Urinary bladder (tissue), 4 donors: ENCODE measurements around the gene SIRPA. TPM values are rescaled to one million over a fixed set of nuclear protein-coding genes. Genes with fewer than 3 reads are reported as not detected.

Experiments
- DNase-seq: peaks from one replicate; pipeline ENCODE4 v3.0.0-alpha.2; 2015; ENCODE audit errors: extremely low spot score
- H3K27ac ChIP-seq: one replicate; pipeline ENCODE4 v1.5.1; 2013; ENCODE audit warnings: low read depth, mild to moderate bottlenecking, moderate library complexity
- H3K36me3 ChIP-seq: one replicate; pipeline ENCODE4 v1.6.1; 2013; ENCODE audit warnings: mild to moderate bottlenecking, moderate library complexity; ENCODE audit not compliant: insufficient read depth
- H3K4me1 ChIP-seq: one replicate; pipeline ENCODE4 v1.6.1; 2013; ENCODE audit warnings: mild to moderate bottlenecking, moderate library complexity; ENCODE audit not compliant: insufficient read depth
- H3K4me3 ChIP-seq: one replicate; pipeline ENCODE4 v1.5.1; 2013; ENCODE audit warnings: low read depth, low read length
- WGBS: extraction: QIAGEN DNeasy Blood & Tissue Kit; methylation state at CpG from one replicate; pipeline ENCODE4 v1.1.7; 2013; 5-methylcytosine and 5-hydroxymethylcytosine counted together
- polyA plus RNA-seq: library from polyadenylated mRNA; stranded (reverse); fragments of 200-250 nt; gene quantifications from one replicate; pipeline ENCODE4 v1.2.3, GENCODE V29; 2013
- total RNA-seq: library from RNA; depleted of rRNA; stranded (reverse); fragments of >200 nt; gene quantifications from one replicate; pipeline ENCODE4 v1.2.3, GENCODE V29; 2014
- donor health status: healthy with polysubstance abuse.
- donor health status: healthy.

SIRPA gene
- total RNA-seq = 11.2 TPM
- 27.8 TPM for polyA plus RNA-seq

DNA sequence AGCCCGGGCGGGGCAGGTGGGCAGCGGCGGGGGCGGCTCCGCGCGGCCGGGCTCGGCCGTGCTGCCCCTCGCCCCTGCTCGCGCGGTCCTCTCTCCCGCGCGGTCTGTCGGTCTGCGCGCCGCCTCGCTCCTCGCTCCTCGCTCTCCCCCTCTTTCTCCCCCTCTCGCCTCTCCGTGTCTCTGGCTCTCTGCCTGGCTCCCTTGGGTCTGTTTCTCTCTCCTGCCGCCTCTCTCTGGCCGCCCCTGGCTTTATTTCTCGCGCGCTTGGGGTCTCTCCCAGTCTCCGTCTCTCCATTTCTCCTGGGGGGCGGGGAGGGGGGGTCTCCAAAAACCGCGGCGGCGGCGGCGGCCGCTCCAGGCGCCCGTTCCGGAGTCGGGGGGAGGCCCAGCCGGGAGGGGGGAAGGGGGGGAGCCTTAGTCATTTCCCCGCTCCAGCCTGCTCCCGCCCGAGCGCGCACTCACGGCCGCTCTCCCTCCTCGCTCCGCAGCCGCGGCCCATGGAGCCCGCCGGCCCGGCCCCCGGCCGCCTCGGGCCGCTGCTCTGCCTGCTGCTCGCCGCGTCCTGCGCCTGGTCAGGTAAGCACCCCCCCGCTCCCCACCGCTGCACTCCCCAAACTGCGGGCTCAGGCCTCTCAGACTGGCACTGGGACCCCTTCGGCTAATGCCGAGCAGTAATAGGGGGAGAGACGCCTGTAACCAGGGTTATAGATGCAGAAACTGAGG, at the start of gene SIRPA:
TSS of gene SIRPA (plus strand) at position 457 of the 723 bp plus-strand sequence. CDS start at position 498, 41 bp downstream.
- no peaks in the 10 kb centered on the region for H3K4me1 ChIP-seq
- under 1% methylated on average over 73 of the region's 74 CpGs for WGBS

DNA sequence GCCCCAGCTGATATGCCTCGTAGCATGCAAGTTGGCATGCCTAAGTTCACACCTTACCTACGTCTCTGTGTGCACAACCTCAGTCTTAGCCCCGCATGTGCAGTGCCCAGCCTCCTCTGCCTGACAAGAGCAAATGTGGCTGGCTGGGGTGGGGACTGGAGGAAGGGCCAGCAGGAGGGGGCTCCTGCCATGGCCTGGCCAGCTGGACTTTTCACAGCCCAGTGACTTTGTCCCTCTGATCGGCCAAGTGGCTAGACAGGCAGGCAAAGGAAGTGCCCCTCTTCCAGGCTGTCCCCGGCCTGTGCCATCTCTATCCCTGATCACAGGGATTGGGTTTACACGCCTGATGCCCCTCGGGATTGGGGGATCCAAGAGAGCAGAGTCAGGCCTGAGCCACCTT, 49.5 kb upstream of the SIRPA start:
- H3K36me3 ChIP-seq = no peaks in the 10 kb centered on the region
- no peak overlapping the region for H3K4me3 ChIP-seq
- 70% methylated on average over 7 of the region's 7 CpGs for WGBS
- H3K27ac ChIP-seq = no peak overlapping the region
- DNase-seq = no peak
- H3K4me1 ChIP-seq = no peaks in the 10 kb centered on the region

More for the DNA sequence above, at the start of gene SIRPA:
- Histone ChIP-seq H3K4me3 (peak within 1 kb of the TSS; percentile 69), H3K36me3 (no peaks in the 10 kb centered on the region), H3K27ac (peak within 1 kb of the TSS; percentile 87)
- DNase-seq = no peak

DNA sequence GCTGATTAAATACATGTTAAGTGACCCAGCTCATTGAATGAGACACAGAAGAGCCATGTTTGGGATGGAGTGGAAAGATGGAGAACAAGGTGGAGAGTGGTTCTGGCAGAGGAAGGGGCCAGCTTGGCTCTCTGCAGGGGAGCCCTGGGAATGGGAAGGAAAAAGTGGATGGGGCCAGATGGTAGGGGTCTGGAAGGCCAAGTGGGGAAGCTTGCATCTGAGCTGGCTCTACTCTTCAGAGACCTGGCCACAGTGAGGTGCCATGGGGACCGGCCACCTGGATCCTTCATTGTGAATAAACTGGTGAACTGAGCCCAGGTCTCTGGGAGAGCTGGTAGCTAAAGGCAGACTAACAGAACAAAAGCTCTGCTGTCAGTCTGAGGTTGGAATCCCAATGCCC, 48.9 kb upstream of the SIRPA start:
- DNase-seq = no peak
- H3K27ac ChIP-seq = no peak overlapping the region
- no peak overlapping the region for H3K4me3 ChIP-seq
- no peaks in the 10 kb centered on the region for H3K36me3 ChIP-seq
- WGBS = 98% methylated on average over 1 of the region's 1 CpG
- no peaks in the 10 kb centered on the region for H3K4me1 ChIP-seq

DNA sequence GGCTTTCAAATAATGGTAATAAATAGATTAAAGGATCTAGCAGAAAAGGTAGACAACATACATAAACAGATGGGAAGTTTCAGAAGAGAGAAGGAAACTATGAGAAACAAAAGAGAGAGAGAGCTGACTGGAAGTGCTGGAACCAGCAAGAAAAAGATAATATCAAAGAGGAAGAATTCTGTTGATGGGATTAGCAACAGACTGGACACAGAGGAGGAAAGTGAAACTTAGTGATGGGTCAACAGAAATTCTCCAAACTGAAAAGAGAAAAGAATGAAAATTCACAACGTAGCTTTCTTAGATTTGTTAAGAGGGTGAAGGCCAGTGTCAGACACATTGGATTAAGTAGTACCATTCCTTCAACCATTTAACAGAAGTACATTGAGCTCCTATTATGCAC, 48.3 kb upstream of the SIRPA start:
- H3K4me1 ChIP-seq = no peaks in the 10 kb centered on the region
- no peaks in the 10 kb centered on the region for H3K36me3 ChIP-seq
- no peak for DNase-seq
- H3K27ac ChIP-seq = no peak overlapping the region
- WGBS = 0% methylated on average over 1 of the region's 1 CpG
- no peak overlapping the region for H3K4me3 ChIP-seq

DNA sequence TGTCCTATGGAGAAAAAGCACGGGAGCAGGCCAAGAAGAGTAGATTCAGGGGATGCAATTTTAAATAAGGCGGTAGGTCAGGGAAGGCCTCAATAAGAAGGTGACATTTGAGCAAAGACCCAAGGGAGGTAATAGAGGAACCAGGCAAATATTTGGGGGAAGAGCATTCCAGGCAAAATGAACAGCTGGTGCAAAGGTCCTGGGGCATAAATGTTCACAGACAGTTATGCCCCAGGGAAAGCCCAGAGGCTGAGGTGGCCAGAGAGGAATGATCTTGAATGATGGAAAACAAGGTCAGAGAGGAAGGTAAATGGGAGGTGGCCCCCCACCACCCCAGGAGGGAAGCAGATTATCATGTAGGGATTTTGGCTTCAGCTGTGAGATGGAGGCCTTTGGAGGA, 47.4 kb upstream of the SIRPA start:
- DNase-seq = no peak
- H3K4me3 ChIP-seq = no peak overlapping the region
- over 99% methylated on average over 2 of the region's 2 CpGs for WGBS
- H3K4me1 ChIP-seq = no peaks in the 10 kb centered on the region
- H3K36me3 ChIP-seq = no peaks in the 10 kb centered on the region
- H3K27ac ChIP-seq = no peak overlapping the region

DNA sequence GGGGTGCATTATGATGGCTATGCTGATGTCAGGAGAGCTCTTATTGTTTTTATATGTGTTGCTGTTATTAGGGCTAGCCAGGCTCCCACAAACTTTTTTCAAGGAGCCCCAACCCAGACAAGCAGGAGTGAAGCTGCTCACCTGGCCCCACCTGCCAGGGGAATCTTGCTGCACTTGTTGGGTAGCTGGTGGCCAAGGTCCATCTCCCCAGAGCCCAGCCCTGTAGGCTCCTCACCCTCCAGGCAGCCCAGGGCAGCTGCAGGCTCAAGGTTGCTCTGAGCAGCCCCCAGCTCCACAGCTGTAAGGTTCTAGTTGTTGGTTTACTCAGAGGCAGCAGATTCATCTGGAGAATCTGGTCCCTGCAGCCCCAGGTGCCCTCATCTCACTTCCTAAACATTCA, 46.8 kb upstream of the SIRPA start:
- Histone ChIP-seq H3K36me3 (no peaks in the 10 kb centered on the region), H3K4me1 (no peaks in the 10 kb centered on the region), H3K27ac (no peak overlapping the region), H3K4me3 (no peak overlapping the region)
- no peak for DNase-seq

DNA sequence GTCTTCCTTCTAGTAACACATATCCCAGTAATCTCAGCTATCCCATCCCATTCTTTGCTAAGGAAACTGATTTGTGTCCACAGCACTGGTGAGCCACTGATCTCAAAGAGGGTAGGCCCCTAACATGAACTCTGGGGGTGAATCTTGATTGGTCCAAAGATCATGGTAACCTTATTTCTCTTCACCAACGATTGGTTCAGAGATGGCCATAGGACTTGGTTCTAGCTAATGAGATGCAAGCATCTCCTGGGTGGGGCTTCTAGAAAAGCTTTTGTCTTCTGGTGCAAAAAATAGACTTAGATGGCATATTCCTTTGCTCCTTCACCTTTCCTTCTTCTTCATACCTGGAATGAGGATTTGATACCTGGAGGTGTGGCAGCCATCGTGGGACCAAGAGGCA, 43.8 kb upstream of the SIRPA start:
- no peaks in the 10 kb centered on the region for H3K4me1 ChIP-seq
- no peak for DNase-seq
- H3K4me3 ChIP-seq = no peak overlapping the region
- no peaks in the 10 kb centered on the region for H3K36me3 ChIP-seq
- 86% methylated on average over 2 of the region's 2 CpGs for WGBS
- H3K27ac ChIP-seq = no peak overlapping the region

DNA sequence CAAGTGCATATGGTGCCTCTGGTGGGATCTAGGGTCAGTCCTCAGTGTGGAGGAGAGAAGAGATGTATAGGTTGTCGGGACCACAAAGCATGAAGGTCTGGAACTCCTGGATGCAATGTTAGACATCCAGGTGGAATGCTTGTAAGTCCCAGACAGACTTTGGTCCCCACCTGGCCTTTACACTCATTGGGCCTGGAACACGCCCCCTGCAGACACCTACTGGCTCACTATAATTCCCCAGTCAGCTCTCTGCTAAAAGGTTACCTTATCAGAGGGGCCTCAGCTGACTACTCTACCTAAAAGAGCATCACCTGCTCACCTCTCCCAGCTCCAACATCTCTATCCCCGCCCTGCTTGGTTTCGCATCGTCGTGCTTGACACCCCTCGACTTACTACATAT, 41.7 kb upstream of the SIRPA start:
- no peaks in the 10 kb centered on the region for H3K36me3 ChIP-seq
- no peak overlapping the region for H3K4me3 ChIP-seq
- H3K4me1 ChIP-seq = no peaks in the 10 kb centered on the region
- no peak for DNase-seq
- H3K27ac ChIP-seq = no peak overlapping the region
- WGBS = 93% methylated on average over 7 of the region's 7 CpGs

DNA sequence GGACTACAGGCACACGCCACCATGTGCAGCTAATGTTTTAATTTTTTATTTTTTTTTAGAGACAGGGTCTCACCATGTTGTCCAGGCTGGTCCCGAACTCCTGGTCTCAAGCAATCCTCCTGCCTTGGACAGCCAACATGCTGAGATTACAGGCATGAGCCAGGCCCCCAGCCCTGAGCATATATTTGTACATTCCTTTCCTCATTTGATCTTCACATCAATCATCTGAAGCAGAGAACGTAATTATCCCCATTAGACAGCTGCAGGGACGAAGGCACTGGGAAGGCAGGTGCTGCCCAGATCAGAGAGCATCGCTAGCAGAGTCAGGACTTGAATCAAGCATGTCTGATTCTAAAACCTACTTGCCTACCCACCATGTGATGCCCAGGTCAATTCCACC, 41.0 kb upstream of the SIRPA start:
- no peaks in the 10 kb centered on the region for H3K36me3 ChIP-seq
- no peak overlapping the region for H3K27ac ChIP-seq
- WGBS = 91% methylated on average over 5 of the region's 5 CpGs
- DNase-seq = no peak
- H3K4me1 ChIP-seq = no peaks in the 10 kb centered on the region
- no peak overlapping the region for H3K4me3 ChIP-seq

DNA sequence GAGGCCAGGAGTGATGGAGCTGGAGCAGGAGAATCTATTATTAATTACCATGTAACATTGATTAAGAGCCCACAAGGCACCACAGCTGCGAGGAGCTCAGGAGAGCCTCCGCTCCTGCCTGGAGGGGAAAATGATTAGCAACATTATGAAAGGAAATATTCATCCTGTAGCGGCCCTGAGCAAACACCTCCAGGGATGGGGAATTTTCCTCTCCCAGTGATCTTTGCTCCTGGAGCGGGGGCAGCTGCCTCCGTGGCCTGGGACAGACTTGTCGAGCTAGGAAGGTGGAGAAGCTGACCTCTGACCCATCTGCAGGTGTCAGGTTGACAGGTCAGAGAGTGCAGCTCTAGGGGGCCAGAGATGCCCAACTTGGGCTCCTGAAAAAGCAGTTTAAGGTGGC, 40.1 kb upstream of the SIRPA start:
- Histone ChIP-seq H3K4me3 (no peak overlapping the region), H3K27ac (no peak overlapping the region), H3K4me1 (no peaks in the 10 kb centered on the region), H3K36me3 (no peaks in the 10 kb centered on the region)
- DNase-seq = no peak
- WGBS = 73% methylated on average over 6 of the region's 6 CpGs

DNA sequence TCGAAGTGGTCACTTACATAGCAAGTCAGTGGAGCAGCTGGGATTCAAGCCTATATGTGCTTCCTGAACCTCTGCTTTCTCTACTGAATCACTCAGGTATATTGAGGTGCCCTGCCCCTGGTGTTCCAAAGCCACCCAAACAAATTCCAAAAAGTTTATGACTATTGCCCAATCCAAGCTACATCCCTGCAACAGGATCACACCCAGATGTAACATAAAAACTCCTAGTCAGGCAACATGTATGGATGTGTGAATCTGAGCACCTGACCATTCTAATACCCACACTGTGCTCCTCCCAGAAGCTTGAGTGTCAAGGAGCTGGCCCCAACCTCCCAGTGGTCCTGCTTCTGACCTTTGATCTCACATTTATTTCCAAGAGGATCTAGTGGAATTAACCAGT, 39.5 kb upstream of the SIRPA start:
- WGBS = 71% methylated on average over 1 of the region's 1 CpG
- Histone ChIP-seq H3K36me3 (no peaks in the 10 kb centered on the region), H3K27ac (no peak overlapping the region), H3K4me3 (no peak overlapping the region), H3K4me1 (no peaks in the 10 kb centered on the region)
- DNase-seq = no peak

DNA sequence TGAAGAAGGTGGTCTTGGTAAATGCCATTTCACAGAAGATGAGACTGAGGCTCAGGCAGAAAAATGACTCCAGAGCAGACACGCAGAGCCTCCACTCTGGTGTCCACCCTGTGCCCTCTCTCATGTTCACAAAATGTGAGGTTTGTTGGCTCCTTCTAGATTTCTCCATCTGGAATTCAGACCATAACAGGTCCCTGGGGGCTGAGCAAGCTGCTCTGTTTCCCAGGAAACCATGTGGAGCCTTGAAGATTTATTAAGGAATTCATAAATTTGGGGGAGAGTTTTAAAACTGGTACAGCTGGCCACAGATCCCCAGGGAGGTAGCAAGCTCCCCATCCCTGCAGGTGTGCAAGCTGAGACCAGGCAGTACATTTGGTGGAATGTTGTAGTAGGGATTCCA, 38.8 kb upstream of the SIRPA start:
- Histone ChIP-seq H3K27ac (no peak overlapping the region), H3K4me3 (no peak overlapping the region), H3K36me3 (no peaks in the 10 kb centered on the region), H3K4me1 (no peaks in the 10 kb centered on the region)
- WGBS = 72% methylated on average over 1 of the region's 1 CpG
- no peak for DNase-seq

DNA sequence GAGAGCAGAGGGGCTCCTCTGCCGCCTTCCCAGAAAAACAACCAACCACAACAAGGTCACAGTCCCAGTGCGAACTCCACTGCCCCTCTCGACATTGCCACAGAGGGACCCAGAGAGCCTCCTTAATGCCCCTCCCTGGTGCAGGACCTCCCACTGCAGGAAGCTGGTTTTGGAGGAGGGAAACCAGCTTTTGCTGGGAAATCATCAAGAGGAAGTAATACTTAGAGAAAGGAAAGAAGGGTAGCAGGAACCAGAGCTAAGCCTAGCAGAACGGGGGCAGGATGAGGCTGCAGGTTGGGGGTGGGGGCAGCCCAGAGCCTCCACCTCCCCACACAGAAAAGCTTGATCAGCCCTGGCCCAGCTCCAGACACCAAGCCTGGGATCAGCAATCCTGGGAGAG, 37.7 kb upstream of the SIRPA start:
- Histone ChIP-seq H3K4me1 (no peaks in the 10 kb centered on the region), H3K27ac (no peak overlapping the region), H3K36me3 (no peaks in the 10 kb centered on the region), H3K4me3 (no peak overlapping the region)
- no peak for DNase-seq
- 72% methylated on average over 4 of the region's 4 CpGs for WGBS

DNA sequence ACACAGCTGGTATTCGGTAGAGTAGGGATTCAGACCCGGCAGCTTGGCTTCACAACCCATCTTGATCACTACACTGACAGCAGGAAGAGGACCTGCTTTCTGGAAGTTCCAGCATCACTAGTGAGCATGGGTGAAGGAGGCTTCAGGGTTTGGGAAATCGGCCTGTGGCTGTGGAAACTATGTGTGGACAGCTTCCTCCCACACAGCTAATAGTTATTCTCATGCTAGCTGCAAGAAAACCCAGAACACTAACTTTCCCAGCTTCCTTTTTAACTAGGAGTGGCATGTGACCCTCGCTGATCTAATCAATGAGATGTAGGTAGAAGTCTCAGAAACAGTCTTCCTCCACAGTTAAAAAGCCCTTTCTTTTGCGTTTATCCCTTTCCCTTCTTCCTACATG, 36.3 kb upstream of the SIRPA start:
- WGBS = 81% methylated on average over 5 of the region's 5 CpGs
- no peak overlapping the region for H3K4me3 ChIP-seq
- no peaks in the 10 kb centered on the region for H3K36me3 ChIP-seq

DNA sequence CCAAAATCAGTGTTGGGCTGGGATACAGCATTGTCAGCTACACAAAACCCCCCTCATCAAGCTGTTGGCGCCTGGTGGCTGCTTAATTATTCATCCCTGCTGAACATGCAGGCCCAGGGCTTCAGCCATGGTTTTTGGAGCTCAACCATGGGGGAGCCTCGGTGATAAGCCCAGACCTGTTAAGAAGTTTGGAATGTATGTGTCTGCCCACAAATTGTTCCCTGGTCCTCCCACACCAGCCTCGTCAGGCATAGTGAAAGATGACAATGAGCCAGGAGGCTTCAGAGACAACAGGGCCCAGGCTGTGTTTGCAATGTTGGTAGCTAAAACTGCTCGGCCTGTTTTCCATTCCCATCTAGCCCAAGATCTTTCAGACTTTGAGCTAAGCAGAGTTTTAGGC, 34.8 kb upstream of the SIRPA start:
- H3K36me3 ChIP-seq = no peaks in the 10 kb centered on the region
- H3K27ac ChIP-seq = no peak overlapping the region
- no peak for DNase-seq
- 83% methylated on average over 4 of the region's 4 CpGs for WGBS
- no peaks in the 10 kb centered on the region for H3K4me1 ChIP-seq
- H3K4me3 ChIP-seq = no peak overlapping the region

More for the DNA sequence above, 36.3 kb upstream of the SIRPA start:
- H3K4me1 ChIP-seq = no peaks in the 10 kb centered on the region
- DNase-seq = no peak
- no peak overlapping the region for H3K27ac ChIP-seq
